HCT116 (cell line): ENCODE results near the gene TPD52L2.

Experiments
- CTCF ChIP-seq, 3 experiments: fragments of 200-600 bp in 1 of 3; sonication (generic) in 1 of 3; IDR thresholded peaks in 2 of 3; conservative IDR thresholded peaks in 1 of 3; 2 replicates each; pipeline ENCODE4 v1.5.1; 2012 to 2017; ENCODE audit warnings: low read depth in 2 of 3, low read length in 2 of 3, antibody characterized with exemption in 1 of 3, borderline replicate concordance in 1 of 3, control low read depth in 1 of 3, mild to moderate bottlenecking in 1 of 3, mixed read lengths in 1 of 3, mixed run types in 1 of 3, moderate library complexity in 1 of 3; ENCODE audit not compliant: insufficient read depth in 1 of 3
- POLR2A ChIP-seq: IDR thresholded peaks from 2 replicates; pipeline ENCODE4 v1.7.0; 2011; ENCODE audit warnings: borderline replicate concordance; ENCODE audit not compliant: insufficient read depth, insufficient read length; ENCODE audit errors: extremely low read depth
- SP1 ChIP-seq: IDR thresholded peaks from 2 replicates; pipeline ENCODE4 v1.6.1; 2012; ENCODE audit warnings: low read depth
- ZNF274 ChIP-seq: fragments of 200-500 bp; sonication (Bioruptor generic); IDR thresholded peaks from 2 replicates; pipeline ENCODE4 v1.6.1; 2014; ENCODE audit warnings: mild to moderate bottlenecking, low read depth, low read length, inconsistent platforms
- TF ChIP-seq, protein P1 (sequence below): IDR thresholded peaks from 2 replicates; pipeline ENCODE4 v1.6.1; 2012

DNA sequence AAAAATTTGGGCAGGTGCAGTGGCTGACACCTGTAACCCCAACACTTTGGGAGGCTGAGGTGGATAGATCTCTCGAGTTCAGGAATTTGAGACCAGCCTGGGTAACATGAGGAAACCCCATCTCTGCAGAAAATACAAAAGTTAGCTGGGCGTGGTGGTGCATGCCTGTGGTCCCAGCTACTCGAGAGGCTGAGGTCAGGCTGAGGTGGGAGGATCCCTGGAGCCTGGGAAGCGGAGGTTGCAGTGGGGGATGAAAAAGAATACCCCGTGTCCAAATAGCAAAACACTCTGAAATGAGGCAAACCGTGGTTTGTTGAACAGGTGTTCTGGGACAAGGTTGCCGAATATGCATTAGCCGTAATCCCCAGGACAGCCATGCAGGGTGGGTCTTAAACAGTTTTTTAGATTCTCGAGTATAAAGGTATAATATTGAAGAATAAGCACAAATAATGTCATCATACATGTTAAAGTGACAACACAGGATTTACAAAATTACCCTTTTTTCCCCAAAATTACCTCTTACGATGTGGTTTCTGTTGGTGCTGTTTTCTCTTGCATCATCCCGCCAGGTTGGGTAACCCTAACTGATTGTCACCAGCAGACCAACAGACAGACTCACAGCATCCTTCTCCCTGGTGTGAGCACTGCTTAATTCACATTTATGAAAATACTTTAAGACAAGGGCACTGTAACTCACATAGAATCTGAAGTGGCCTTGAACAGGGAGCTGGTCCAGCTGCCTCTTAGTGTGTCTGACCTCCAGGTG is 38.9 kb downstream of the TPD52L2 start:
- no peak for TF ChIP-seq POLR2A
- no peak for TF ChIP-seq ZNF274
- TF ChIP-seq, protein P1, sequence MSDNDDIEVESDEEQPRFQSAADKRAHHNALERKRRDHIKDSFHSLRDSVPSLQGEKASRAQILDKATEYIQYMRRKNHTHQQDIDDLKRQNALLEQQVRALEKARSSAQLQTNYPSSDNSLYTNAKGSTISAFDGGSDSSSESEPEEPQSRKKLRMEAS: no peak
- TF ChIP-seq CTCF (IDR thresholded peaks at IDR 0.05 in 2 of 3, conservative IDR thresholded peaks at IDR 0.05 in 1 of 3; ENCODE audit: borderline replicate concordance in 1 of 3, insufficient read depth in 1 of 3, low read depth in 2 of 3, low read length in 2 of 3): no peak
- TF ChIP-seq SP1: no peak
